Hepatic stellate cell (primary cell): ENCODE data around the gene ADGRG3.
"Not testable (repeated sequence)": the region's sequence is repeated elsewhere in the genome, so short reads cannot be mapped to it uniquely, and the experiment has no call there.

Experiments
- DNase-seq: peaks from one replicate; pipeline ENCODE4 v3.0.0; 2011; ENCODE audit warnings: low spot score

The ADGRG3 gene

GRCh38 chr16:57697896-57698537 is 29.9 kb downstream of the ADGRG3 start:
- no peak for DNase-seq

DNA sequence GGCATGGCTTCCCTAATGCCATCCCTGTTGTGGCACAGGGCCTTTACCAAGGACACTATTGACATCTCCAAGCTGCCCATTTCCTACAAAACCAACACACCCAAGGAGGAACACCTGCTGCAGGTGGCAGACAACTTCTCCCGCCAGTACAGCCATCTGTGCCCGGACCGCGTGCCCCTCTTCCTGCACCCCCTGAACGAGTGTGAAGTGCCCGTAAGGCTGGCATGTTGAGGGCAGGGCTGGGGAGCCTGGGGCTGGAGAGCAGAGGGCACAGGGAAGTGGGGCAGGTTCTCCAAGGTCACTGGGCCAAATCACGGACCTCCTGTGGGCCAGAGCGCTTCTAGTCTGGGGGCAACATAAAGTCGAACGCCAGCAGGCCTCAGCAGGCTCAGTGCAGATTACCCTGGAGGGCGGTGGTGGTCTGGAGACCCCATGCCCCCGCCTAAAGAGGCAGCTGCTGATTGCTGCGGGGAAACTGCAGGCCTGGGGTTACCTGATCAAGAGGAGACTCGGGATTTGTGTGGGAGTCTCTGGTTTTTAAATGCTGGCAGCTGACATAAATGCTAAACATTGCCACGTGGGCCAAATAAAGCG is 30.8 kb downstream of the ADGRG3 start:
- no peak for DNase-seq

DNA sequence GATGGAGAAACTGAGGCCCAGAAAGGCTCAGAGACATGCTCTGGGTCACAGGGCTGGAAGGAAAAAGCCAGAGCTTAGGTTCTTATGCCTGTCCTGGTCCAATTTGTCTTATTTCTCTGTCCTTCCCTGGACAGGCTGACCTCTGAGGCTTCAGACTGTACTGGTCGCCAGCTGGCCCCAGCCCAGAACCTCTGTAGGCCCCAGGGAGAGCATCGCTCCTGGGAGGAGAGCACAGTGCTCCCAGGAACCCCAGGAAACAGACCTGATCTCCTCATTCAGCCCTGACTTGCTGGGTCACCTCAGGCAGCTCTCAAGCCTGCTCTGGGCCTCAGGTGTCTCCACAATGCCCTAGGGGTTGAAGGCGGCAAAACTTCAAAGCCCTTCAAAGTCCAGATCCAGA is 31.4 kb downstream of the ADGRG3 start:
- DNase-seq: no peak

DNA sequence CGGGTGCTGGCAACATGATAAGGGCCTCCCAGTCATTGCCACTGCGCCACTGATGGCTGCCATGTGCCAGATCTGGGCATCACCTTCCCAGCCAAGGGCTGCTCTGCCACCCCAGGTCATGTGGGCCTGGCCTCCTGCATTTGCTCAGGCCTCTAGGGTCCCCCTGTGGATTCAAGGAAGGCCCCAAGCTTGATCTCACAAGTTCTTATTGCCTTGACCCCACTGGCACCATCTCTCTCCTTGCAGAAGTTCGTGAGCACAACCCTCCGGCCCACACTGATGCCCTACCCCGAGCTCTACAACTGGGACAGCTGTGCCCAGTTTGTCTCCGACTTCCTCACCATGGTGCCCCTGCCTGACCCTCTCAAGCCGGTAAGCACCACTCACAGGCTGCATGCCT is 31.8 kb downstream of the ADGRG3 start:
- DNase-seq: no peak

GRCh38 chr16:57700781-57701551 is 32.9 kb downstream of the ADGRG3 start:
- no peak for DNase-seq

- no peak for DNase-seq
These were observed 33.8 kb downstream of the ADGRG3 start for GRCh38 chr16:57701759-57702371.

DNA sequence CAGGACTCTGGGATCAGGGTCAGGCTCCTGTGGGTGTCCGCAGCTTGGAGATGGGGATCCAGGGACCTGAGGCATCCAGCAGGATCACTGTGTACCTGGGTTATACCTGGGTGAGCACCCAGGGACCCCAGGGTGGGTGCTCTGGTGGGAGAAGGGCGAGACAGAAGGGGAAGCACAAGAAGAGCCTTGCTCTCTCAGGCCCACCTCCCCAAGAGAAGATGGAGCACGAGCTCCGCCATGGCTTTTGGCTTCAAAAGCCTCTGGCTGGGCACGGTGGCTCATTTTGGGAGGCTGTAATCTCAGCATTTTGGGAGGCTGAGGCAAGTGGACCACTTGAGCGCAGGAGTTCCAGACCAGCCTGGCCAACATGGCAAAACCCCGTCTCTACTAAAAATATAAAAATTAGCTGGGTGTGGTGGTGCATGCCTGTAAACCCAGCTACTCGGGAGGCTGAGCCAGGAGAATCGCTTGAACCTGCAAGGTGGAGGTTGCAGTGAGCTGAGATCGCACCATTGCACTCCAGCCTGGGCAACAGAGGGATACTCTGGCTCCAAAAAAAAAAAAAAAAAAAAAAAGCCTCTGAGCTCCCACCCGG is 35.4 kb downstream of the ADGRG3 start:
- DNase-seq: no peak

DNA sequence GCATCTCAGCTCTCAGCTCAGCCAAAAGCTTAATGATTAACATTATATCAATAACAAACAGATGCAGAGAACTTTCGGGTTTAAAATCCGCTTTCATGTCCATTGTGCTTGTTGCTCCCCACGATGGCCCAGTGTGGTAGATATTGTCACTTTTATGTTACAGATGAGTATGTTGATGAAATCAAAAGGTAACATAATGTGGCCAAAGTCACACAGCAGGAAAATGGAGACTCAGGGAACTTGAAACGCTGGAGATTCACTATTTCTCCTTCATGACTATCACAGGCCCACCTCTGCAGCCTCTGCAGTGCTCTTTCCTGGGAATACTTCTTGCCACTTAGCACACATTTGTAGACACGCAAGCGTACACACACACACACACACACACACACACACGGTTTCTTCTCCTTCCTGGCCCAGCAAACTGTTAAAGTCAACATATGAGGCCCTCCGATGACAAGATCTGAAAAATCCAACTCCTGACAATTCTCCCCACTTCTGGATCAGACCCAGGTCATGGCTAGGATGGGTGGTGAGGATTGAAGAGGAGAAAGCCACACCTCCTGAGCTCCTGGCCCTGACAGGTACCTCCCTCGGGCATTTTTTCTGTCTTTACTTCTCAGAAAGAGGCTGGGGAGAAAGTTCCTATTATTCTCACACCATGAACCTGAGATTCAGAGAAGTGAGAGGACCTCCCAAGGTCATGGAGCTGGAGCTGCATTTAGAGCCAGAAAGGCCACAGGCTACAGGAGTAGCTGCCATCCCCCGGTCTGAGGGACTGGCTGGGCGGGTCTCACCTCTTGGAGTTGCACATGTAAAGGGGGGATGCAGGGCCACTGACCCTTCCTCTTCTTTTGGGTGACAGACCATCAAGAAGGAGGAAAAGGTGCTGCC is 36.2 kb downstream of the ADGRG3 start:
- no peak for DNase-seq

DNA sequence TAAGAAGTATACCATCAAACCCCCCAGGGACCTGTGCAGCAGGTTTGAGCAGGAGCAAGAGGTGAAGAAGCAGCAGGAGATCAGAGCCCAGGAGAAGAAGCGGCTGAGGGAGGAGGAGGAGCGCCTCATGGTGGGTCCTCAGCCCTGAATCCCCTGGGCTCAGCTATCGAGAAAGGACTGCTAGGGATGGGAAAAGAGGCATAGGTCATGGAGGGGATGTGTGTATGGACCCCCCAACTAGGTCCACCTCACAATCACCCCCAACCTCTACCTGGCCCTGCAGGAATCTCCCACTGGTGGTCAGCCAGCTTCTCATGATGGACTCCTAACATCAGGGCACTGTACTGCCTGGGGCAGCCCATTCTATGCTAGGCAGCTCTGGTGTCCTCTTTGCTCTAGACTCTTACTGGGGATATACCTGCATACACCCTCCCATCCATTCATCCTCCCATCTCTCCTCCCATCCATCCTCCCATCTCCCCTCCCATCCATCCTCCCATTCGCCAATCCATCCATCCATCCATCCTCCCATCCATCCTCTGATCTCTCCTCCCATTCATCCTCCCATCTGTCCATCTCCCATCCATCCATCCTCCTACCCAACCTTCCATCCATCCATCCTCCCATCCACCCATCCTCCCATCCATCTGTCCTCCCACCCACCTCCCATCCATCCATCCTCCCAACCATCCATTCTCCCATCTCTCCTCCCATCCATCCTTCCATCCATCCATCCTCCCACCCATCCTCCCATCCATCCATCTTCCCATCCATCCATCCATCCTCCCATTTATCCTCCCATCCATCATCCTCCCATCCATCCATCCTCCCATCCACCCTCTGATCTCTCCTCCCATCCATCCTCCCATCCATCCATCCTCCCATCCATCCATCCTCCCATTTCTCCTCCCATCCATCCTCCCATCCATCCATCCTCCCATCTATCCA is 37.1 kb downstream of the ADGRG3 start:
- DNase-seq: no peak

- no peak for DNase-seq
These were observed 38.6 kb downstream of the ADGRG3 start for GRCh38 chr16:57706717-57707116.

- no peak for DNase-seq
These were observed 39.2 kb downstream of the ADGRG3 start for GRCh38 chr16:57707331-57707730.

DNA sequence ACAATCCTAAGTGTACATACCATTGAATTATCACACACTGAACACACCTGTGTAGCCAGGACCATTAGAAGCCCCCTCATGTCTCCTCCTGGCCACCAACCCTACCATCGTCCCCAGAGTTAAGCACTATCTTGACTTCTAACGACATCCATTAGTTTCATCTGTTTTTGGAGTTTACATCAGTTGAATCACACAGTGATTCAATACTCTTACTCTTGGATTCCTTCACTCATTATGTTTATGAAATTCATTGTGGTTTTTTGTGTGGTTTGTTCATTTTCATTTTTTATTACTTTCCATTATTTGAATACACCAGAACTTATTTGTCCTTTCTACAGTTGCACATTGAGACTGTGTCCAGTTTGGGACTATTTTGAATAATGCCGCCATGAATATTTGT is 40.1 kb downstream of the ADGRG3 start:
- DNase-seq: no peak

DNA sequence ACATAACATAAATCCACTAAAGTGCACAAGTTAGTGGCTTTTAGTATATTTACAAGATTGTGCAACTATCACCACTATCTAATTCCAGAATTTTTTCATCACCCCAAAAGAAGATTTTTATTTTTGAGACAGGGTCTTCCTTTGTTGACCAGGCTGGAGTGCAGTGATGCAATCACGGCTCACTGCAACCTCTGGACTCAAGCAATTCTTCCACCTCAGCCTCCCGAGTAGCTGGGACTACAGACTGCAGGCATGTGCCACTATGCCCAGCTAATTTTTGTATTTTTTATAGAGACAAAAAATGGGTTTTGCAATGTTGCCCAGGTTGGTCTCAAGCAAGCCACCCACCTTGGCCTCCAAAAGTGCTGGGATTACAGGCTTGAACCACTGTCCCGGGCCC is 41.6 kb downstream of the ADGRG3 start:
- DNase-seq: no peak

DNA sequence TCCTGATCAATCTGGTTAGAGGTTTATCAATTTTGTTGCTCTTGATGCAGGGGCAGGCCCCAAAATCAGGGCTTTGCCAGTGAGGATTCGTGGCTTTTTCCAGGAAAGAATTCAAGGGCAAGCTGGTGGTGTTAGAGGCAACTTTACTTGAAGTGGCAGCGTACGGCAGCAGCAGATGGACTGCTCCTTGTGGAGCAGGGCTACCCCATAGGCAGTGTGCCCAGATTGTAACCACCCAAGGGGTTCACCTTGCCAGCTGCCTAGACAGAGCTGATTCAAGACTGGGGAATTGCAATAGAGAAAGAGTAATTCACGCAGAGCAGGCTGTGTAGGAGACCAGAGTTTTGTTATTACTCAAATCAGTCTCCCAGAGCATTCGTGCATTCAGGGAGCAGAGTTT is 43.2 kb downstream of the ADGRG3 start:
- no peak for DNase-seq

DNA sequence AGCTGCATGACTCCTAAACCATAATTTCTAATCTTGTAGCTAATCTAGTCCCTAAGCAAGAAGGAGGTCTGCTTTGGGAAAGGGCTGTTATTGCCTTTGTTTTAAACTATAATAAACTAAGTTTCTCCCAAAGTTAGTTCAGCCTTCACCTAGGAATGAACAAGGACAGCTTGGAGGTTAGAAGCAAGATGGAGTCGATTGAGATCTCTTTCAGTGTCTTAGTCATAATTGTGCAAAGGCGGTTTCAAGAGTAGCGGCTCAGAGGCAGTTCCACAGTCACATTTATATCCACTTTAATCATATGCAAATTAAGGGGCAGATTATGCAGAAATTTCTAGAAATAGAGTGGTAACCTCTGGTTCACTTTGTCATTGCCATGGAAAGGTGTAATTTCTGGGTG is 43.9 kb downstream of the ADGRG3 start:
- no peak for DNase-seq

- DNase-seq: not testable (repeated sequence)
These were observed 44.5 kb downstream of the ADGRG3 start for GRCh38 chr16:57712569-57712968.

DNA sequence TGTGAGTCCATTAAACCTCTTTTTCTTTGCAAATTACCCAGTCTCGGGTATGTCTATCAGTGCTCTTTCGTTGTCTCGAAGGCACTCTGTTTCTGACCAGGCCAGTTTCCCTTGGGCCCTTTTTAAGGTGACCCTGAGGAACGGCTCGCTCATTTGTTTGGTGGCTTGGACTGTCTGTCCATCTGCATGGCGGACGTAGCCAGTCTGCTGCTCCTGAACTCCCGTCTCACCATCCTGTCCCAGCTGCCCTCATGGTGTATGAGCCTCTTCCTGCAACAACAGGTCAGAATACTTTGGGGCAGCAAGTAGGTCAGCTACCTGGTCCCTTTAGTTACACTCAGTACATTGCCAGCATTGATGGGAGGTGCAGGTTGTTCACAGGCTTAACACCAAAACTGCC is 45.5 kb downstream of the ADGRG3 start:
- DNase-seq: no peak

DNA sequence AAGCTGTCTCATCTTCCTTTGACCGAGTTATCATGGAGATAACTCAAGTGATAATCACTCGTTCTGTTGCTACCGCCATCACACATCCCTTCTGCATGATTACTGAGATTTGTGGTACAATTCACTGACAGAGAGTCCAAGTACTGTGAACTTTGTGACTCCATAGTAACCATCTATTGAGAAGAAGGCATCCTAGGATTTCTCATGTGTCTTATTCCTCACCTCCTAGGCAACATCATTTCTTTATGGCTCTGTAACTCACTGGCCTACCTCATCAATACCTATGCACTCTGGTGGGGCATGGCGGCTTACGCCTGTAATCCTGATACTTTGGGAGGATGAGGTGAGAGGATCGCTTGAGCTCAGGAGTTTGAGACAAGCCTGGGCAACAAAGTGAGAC is 45.9 kb downstream of the ADGRG3 start:
- DNase-seq: no peak

DNA sequence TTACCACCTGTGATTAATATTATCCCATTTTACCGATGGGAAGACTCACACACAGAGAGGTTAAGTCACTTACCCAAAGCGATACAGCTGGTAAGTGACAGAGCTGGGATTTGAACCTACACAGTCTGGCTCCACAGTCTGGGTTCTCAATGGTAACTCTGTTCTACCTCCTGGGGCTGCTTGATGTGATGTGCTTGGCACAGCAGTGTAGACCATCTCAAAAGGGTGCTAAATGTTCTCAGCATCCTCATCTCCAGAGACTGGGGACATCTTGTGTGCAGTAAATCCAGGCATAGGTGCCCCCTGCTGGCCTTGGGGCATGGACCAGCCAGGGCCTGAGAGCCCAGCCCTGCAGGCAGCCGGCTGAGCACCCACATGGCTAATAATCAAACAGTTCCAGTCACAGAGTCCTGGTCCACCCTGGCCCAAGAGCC is 52.1 kb downstream of the ADGRG3 start:
- DNase-seq: peak; percentile 72
